HEK293 (cell line): ENCODE data around the gene ANTXR1.

Experiments
- CTCF ChIA-PET: fragments of 350-600 bp; formaldehyde crosslinking; extraction: SDS; loops from one replicate; lab custom pipeline; 2021; ENCODE audit warnings: antibody characterized with exemption; lab: Yijun Ruan, JAX
- POLR2A ChIA-PET: fragments of 300-600 bp; formaldehyde crosslinking; extraction: SDS; loops from one replicate; lab custom pipeline; 2020; ENCODE audit warnings: antibody characterized with exemption, inconsistent platforms; lab: Yijun Ruan, JAX
- H3K27ac ChIP-seq: fragments of 200-500 bp; sonication (Bioruptor generic); 2 replicates; pipeline ENCODE4 v1.5.1; 2014; ENCODE audit warnings: low read depth, low read length, control low read depth, inconsistent platforms; ENCODE audit errors: extremely low read depth
- H3K36me3 ChIP-seq, 2 experiments: fragments of 200-500 bp in 1 of 2; sonication (Bioruptor generic) in 1 of 2; 1 replicate in 1 of 2; 2 replicates in 1 of 2; pipeline ENCODE4 v1.5.1; 2014 to 2017; ENCODE audit warnings: inconsistent platforms in 2 of 2, low read length in 2 of 2; ENCODE audit not compliant: control insufficient read depth in 2 of 2, insufficient read depth in 1 of 2
- H3K4me1 ChIP-seq: fragments of 200-500 bp; sonication (Bioruptor generic); 2 replicates; pipeline ENCODE4 v1.5.1; 2014; ENCODE audit warnings: mild to moderate bottlenecking, low read length, inconsistent platforms; ENCODE audit not compliant: control insufficient read depth, insufficient read depth
- H3K4me3 ChIP-seq: 2 replicates; pipeline ENCODE4 v1.5.1; 2011; ENCODE audit warnings: low read depth, mild to moderate bottlenecking, control low read depth, low read length, moderate library complexity
- H3K9me3 ChIP-seq: fragments of 200-500 bp; sonication (Bioruptor generic); 2 replicates; pipeline ENCODE4 v1.5.1; 2014; ENCODE audit warnings: low read depth, low read length, inconsistent platforms; ENCODE audit not compliant: control insufficient read depth, insufficient read depth
- HIC1 ChIP-seq: fragments of 450-650 bp; formaldehyde crosslinking; IDR thresholded peaks from 2 replicates; pipeline ENCODE4 v1.5.1; 2016; ENCODE audit warnings: missing biosample characterization, missing genetic modification characterization
- MYNN ChIP-seq: fragments of 450-650 bp; formaldehyde crosslinking; IDR thresholded peaks from 2 replicates; pipeline ENCODE4 v1.5.1; 2016; ENCODE audit warnings: missing biosample characterization, missing genetic modification characterization, borderline replicate concordance
- OVOL3 ChIP-seq: fragments of 450-650 bp; formaldehyde crosslinking; IDR thresholded peaks from 2 replicates; pipeline ENCODE4 v1.5.1; 2016; ENCODE audit warnings: missing biosample characterization, missing genetic modification characterization
- ZNF155 ChIP-seq: fragments of 450-650 bp; formaldehyde crosslinking; IDR thresholded peaks from 2 replicates; pipeline ENCODE4 v1.5.1; 2016; ENCODE audit warnings: missing biosample characterization, missing genetic modification characterization
- ZNF157 ChIP-seq: fragments of 450-650 bp; formaldehyde crosslinking; IDR thresholded peaks from 2 replicates; pipeline ENCODE4 v1.5.1; 2016; ENCODE audit warnings: missing biosample characterization, missing genetic modification characterization
- ZNF223 ChIP-seq: fragments of 450-650 bp; formaldehyde crosslinking; IDR thresholded peaks from 2 replicates; pipeline ENCODE4 v1.5.1; 2016; ENCODE audit warnings: missing biosample characterization, missing genetic modification characterization
- ZNF239 ChIP-seq: fragments of 450-650 bp; formaldehyde crosslinking; IDR thresholded peaks from 2 replicates; pipeline ENCODE4 v1.5.1; 2016; ENCODE audit warnings: missing biosample characterization, missing genetic modification characterization
- ZNF335 ChIP-seq: fragments of 450-650 bp; formaldehyde crosslinking; conservative IDR thresholded peaks from 2 replicates; pipeline ENCODE4 v1.5.1; 2016; ENCODE audit warnings: missing biosample characterization, missing genetic modification characterization
- ZNF433 ChIP-seq: fragments of 450-650 bp; formaldehyde crosslinking; IDR thresholded peaks from 2 replicates; pipeline ENCODE4 v1.5.1; 2016; ENCODE audit warnings: missing biosample characterization, missing genetic modification characterization, low read depth
- ZNF473 ChIP-seq: fragments of 450-650 bp; formaldehyde crosslinking; IDR thresholded peaks from 2 replicates; pipeline ENCODE4 v1.5.1; 2017; ENCODE audit warnings: missing biosample characterization, missing genetic modification characterization
- ZNF514 ChIP-seq: fragments of 450-650 bp; formaldehyde crosslinking; IDR thresholded peaks from 2 replicates; pipeline ENCODE4 v1.5.1; 2016; ENCODE audit warnings: missing biosample characterization, missing genetic modification characterization
- ZNF518A ChIP-seq: fragments of 450-650 bp; formaldehyde crosslinking; conservative IDR thresholded peaks from 2 replicates; pipeline ENCODE4 v1.5.1; 2016; ENCODE audit warnings: low read depth, missing biosample characterization, missing genetic modification characterization
- ZNF558 ChIP-seq: fragments of 450-650 bp; formaldehyde crosslinking; IDR thresholded peaks from 2 replicates; pipeline ENCODE4 v1.5.1; 2016; ENCODE audit warnings: missing biosample characterization, missing genetic modification characterization
- ZNF561 ChIP-seq: fragments of 450-650 bp; IDR thresholded peaks from 2 replicates; pipeline ENCODE4 v1.5.1; 2018; ENCODE audit warnings: missing biosample characterization, missing genetic modification characterization, borderline replicate concordance
- ZNF596 ChIP-seq: fragments of 450-650 bp; IDR thresholded peaks from 2 replicates; pipeline ENCODE4 v1.5.0; 2018; ENCODE audit warnings: missing biosample characterization, mild to moderate bottlenecking, missing genetic modification characterization, moderate library complexity
- ZNF791 ChIP-seq: fragments of 450-650 bp; formaldehyde crosslinking; IDR thresholded peaks from 2 replicates; pipeline ENCODE4 v1.5.1; 2016; ENCODE audit warnings: missing biosample characterization, missing genetic modification characterization
- ZNF837 ChIP-seq: fragments of 450-650 bp; formaldehyde crosslinking; IDR thresholded peaks from 2 replicates; pipeline ENCODE4 v1.5.1; 2016; ENCODE audit warnings: missing biosample characterization, missing genetic modification characterization
- TF ChIP-seq, protein P1 (sequence below): fragments of 450-650 bp; formaldehyde crosslinking; IDR thresholded peaks from 2 replicates; pipeline ENCODE4; 2016; ENCODE audit warnings: missing biosample characterization, missing genetic modification characterization
- TF ChIP-seq, protein P2 (sequence below): fragments of 450-650 bp; formaldehyde crosslinking; IDR thresholded peaks from 2 replicates; pipeline ENCODE4 v1.5.1; 2016; ENCODE audit warnings: missing biosample characterization, missing genetic modification characterization

The ANTXR1 gene

DNA sequence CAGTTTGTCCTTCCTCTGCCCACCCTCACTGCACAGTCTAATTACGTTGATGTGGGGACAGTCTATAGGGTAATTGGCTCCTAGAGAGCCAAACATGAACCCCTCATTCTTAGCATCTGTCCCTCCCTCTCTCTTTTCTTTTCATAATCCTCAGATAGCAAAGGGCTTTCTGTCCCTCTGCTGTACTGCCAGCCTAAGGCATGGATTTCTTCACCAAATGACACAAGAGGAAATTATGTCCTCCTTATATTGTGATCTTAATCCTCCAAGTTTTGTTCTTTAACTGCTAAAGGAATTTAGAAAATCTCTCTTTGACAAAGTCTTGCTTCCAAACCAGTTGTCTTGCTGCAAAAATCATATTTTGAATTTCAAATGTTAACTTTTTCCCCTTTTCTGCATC is 18.5 kb downstream of the ANTXR1 start:
- TF ChIP-seq ZNF558 (tag by site-specific recombination) (no peak), ZNF596 (tag by site-specific recombination) (no peak), HIC1 (tag by site-specific recombination) (no peak), ZNF518A (no peak), ZNF335 (no peak), ZNF791 (tag by site-specific recombination) (no peak), ZNF473 (tag by site-specific recombination) (no peak), MYNN (no peak), ZNF837 (no peak), ZNF561 (tag by site-specific recombination) (no peak), ZNF514 (tag by site-specific recombination) (no peak), ZNF239 (tag by site-specific recombination) (no peak), ZNF433 (tag by site-specific recombination) (no peak), ZNF155 (tag by site-specific recombination) (no peak), ZNF157 (tag by site-specific recombination) (no peak), OVOL3 (tag by site-specific recombination) (no peak), ZNF223 (tag by site-specific recombination) (no peak)
- TF ChIP-seq, protein P1, sequence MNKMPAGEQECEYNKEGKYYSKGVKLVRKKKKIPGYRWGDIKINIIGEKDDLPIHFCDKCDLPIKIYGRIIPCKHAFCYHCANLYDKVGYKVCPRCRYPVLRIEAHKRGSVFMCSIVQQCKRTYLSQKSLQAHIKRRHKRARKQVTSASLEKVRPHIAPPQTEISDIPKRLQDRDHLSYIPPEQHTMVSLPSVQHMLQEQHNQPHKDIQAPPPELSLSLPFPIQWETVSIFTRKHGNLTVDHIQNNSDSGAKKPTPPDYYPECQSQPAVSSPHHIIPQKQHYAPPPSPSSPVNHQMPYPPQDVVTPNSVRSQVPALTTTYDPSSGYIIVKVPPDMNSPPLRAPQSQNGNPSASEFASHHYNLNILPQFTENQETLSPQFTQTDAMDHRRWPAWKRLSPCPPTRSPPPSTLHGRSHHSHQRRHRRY (tag by site-specific recombination) = no peak
- TF ChIP-seq, protein P2, sequence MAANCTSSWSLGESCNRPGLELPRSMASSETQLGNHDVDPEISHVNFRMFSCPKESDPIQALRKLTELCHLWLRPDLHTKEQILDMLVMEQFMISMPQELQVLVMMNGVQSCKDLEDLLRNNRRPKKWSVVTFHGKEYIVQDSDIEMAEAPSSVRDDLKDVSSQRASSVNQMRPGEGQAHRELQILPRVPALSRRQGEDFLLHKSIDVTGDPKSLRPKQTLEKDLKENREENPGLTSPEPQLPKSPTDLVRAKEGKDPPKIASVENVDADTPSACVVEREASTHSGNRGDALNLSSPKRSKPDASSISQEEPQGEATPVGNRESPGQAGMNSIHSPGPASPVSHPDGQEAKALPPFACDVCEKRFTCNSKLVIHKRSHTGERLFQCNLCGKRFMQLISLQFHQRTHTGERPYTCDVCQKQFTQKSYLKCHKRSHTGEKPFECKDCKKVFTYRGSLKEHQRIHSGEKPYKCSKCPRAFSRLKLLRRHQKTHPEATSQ (tag by site-specific recombination) = no peak
- Histone ChIP-seq H3K9me3 (no peaks in the 10 kb centered on the region), H3K36me3 (no peaks in the 10 kb centered on the region; a peak in 1 of 3 replicates), H3K4me1 (no peaks in the 10 kb centered on the region), H3K4me3 (no peak overlapping the region), H3K27ac (no peak overlapping the region)
- ChIA-PET CTCF (interaction anchor here (0.6 to 1.6 kb wide), 3 partner anchors 89 to 836 kb away, joined by 3 to 5 read pairs (median 3); no protein-coding TSS in a partner anchor), POLR2A (no interaction called here)
